Loucy (cell line): ENCODE measurements around the gene PDE6B.

Experiments used
- H2AFZ ChIP-seq: fragments of 200-600 bp; sonication (generic); 2 replicates; pipeline ENCODE4 v1.6.0; 2016; ENCODE audit warnings: antibody characterized with exemption, mild to moderate bottlenecking, low read length, moderate library complexity
- H3F3A ChIP-seq: fragments of 200-600 bp; 2 replicates; pipeline ENCODE4 v1.6.0; 2016; ENCODE audit warnings: antibody characterized with exemption, low read depth, mild to moderate bottlenecking
- H3K27me3 ChIP-seq: fragments of 200-600 bp; sonication (generic); 2 replicates; pipeline ENCODE4 v1.6.1; 2014; ENCODE audit warnings: low read length, mild to moderate bottlenecking; ENCODE audit not compliant: insufficient read depth, poor library complexity, severe bottlenecking
- H3K36me3 ChIP-seq: fragments of 200-600 bp; sonication (generic); 2 replicates; pipeline ENCODE4 v1.6.1; 2016; ENCODE audit warnings: low read length; ENCODE audit not compliant: insufficient read depth
- H3K4me1 ChIP-seq: fragments of 200-600 bp; sonication (generic); 2 replicates; pipeline ENCODE4 v1.5.1; 2014; ENCODE audit warnings: low read length, mild to moderate bottlenecking; ENCODE audit not compliant: insufficient read depth, poor library complexity, severe bottlenecking
- H3K4me2 ChIP-seq: fragments of 200-600 bp; sonication (generic); 2 replicates; pipeline ENCODE4 v1.6.0; 2014; ENCODE audit warnings: antibody characterized with exemption, low read length, low read depth, mild to moderate bottlenecking; ENCODE audit not compliant: poor library complexity, severe bottlenecking
- H3K4me3 ChIP-seq: fragments of 200-600 bp; sonication (generic); 2 replicates; pipeline ENCODE4 v1.5.1; 2014; ENCODE audit warnings: low read length, mild to moderate bottlenecking, mixed read lengths; ENCODE audit not compliant: poor library complexity, severe bottlenecking
- H3K79me2 ChIP-seq: fragments of 200-600 bp; sonication (generic); 2 replicates; pipeline ENCODE4 v1.6.1; 2014; ENCODE audit warnings: low read length; ENCODE audit not compliant: insufficient read depth
- H3K9ac ChIP-seq: fragments of 200-600 bp; sonication (generic); 2 replicates; pipeline ENCODE4 v1.6.0; 2014; ENCODE audit warnings: mild to moderate bottlenecking, low read depth, low read length, moderate library complexity; ENCODE audit not compliant: poor library complexity, severe bottlenecking
- H3K9me2 ChIP-seq: fragments of 200-600 bp; sonication (generic); replicated peaks from 2 replicates; pipeline ENCODE4 v1.6.1; 2016; ENCODE audit warnings: low read depth, low read length, mixed read lengths
- H3K9me3 ChIP-seq: fragments of 200-600 bp; sonication (generic); 2 replicates; pipeline ENCODE4 v1.6.1; 2014; ENCODE audit warnings: mild to moderate bottlenecking, antibody characterized with exemption, low read length, low read depth; ENCODE audit not compliant: insufficient read depth
- H4K20me1 ChIP-seq: fragments of 200-600 bp; sonication (generic); 2 replicates; pipeline ENCODE4 v1.6.0; 2014; ENCODE audit warnings: antibody characterized with exemption, low read length, mild to moderate bottlenecking; ENCODE audit not compliant: insufficient read depth, poor library complexity, severe bottlenecking
- CTCF ChIP-seq: fragments of 200-600 bp; sonication (generic); conservative IDR thresholded peaks from 2 replicates; pipeline ENCODE4 v1.5.1; 2014; ENCODE audit warnings: mild to moderate bottlenecking, antibody characterized with exemption, low read length
- EZH2phosphoT487 ChIP-seq: fragments of 200-600 bp; IDR thresholded peaks from 2 replicates; pipeline ENCODE4 v1.6.1; 2018; ENCODE audit warnings: antibody characterized with exemption, mild to moderate bottlenecking, moderate library complexity, borderline replicate concordance

Gene PDE6B

GRCh38 chr4:646460-646859 is 21.1 kb downstream of the PDE6B start:
- H3K79me2 ChIP-seq = no peaks in the 10 kb centered on the region
- H3K4me1 ChIP-seq = no peaks in the 10 kb centered on the region
- no peaks in the 10 kb centered on the region for H3F3A ChIP-seq
- no peak overlapping the region for H2AFZ ChIP-seq
- no peaks in the 10 kb centered on the region for H3K36me3 ChIP-seq
- peaks cover 34% of the 10 kb centered on the region; the same call in 1 of the 2 replicates for H3K9me3 ChIP-seq
- TF ChIP-seq EZH2phosphoT487 (no peak), CTCF (no peak)
- no peak overlapping the region for H3K4me2 ChIP-seq
- no peak overlapping the region for H3K4me3 ChIP-seq
- no peaks in the 10 kb centered on the region for H4K20me1 ChIP-seq
- no peaks in the 10 kb centered on the region for H3K9me2 ChIP-seq
- no peak overlapping the region for H3K9ac ChIP-seq
- H3K27me3 ChIP-seq = no peaks in the 10 kb centered on the region

GRCh38 chr4:647481-647880 is 22.1 kb downstream of the PDE6B start:
- Histone ChIP-seq H3K4me3 (no peak overlapping the region), H3K4me2 (no peak overlapping the region), H3K4me1 (no peaks in the 10 kb centered on the region), H4K20me1 (no peaks in the 10 kb centered on the region), H3F3A (no peaks in the 10 kb centered on the region), H3K9me2 (no peaks in the 10 kb centered on the region), H3K27me3 (no peaks in the 10 kb centered on the region), H3K79me2 (no peaks in the 10 kb centered on the region), H3K9me3 (peaks cover 37% of the 10 kb centered on the region; the same call in 1 of the 2 replicates), H2AFZ (no peak overlapping the region), H3K9ac (no peak overlapping the region), H3K36me3 (no peaks in the 10 kb centered on the region)
- TF ChIP-seq EZH2phosphoT487 (no peak), CTCF (no peak)

GRCh38 chr4:648579-649292 is 23.4 kb downstream of the PDE6B start:
- Histone ChIP-seq H3K27me3 (no peaks in the 10 kb centered on the region), H3F3A (no peaks in the 10 kb centered on the region), H3K79me2 (no peaks in the 10 kb centered on the region), H3K9ac (no peak overlapping the region), H2AFZ (no peak overlapping the region), H3K4me1 (no peaks in the 10 kb centered on the region), H4K20me1 (no peaks in the 10 kb centered on the region), H3K4me3 (no peak overlapping the region), H3K4me2 (no peak overlapping the region), H3K9me2 (no peaks in the 10 kb centered on the region), H3K9me3 (peaks cover 34% of the 10 kb centered on the region; the same call in 1 of the 2 replicates), H3K36me3 (no peaks in the 10 kb centered on the region)
- TF ChIP-seq CTCF (no peak), EZH2phosphoT487 (no peak)
